ENCODE data around the gene POLDIP3.
"Not testable (repeated sequence)": the region's sequence is repeated elsewhere in the genome, so short reads cannot be mapped to it uniquely, and the experiment has no call there.

Gene POLDIP3

DNA sequence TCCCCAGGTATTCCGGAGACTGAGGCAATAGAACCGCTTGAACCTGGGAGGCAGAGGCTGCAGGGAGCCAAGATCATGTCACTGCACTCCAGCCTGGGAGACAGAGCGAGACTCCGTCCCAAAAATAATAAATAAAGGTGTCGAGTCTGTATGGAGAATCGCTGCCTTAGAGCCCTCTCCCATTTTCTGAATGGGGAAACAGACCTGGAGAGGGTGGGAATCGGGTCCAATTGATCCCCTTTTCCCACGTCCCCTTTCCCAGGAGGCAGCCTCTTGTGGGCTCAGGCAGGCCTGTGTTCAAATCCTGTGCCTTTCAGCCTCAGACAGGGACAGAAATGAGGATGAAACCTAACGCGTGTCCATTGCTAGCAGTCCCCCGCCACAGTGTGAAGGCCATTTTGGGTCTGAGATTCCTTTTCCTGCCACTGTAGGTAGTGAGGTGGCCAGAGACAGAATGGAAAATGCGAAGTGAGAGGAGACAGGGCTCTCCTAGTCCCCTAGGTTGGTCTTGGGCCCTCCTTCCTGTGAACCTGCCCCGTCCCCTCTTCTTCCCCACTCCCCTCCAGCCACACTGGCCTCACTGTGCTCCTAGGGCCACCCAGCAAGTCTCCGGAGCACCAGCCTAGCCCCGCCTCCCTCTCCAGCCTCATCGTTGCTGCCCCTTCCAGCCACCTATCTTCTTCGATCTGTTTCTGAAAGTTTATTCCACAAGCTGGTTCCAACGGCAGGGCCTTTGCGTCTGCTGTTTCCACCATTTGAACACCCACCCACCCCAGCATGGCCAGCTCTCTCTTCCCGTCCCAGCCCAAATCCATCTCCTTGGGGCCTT lies 2.7 kb upstream of the POLDIP3 start:
- Mint-ChIP-seq H3K27me3 (ENCODE audit: low read depth, poor library complexity) (peaks cover 7% of the 10 kb centered on the region), H3K27ac (peak overlapping the region; percentile 65), H3K9me3 (no peaks in the 10 kb centered on the region), H3K4me3 (peak overlapping the region; percentile 26), H3K4me1 (peaks cover 69% of the 10 kb centered on the region), H3K36me3 (ENCODE audit: low read depth) (peaks cover 15% of the 10 kb centered on the region)
- DNase-seq = no peak
- TF ChIP-seq CTCF (IDR thresholded peaks at IDR 0.05) = no peak

DNA sequence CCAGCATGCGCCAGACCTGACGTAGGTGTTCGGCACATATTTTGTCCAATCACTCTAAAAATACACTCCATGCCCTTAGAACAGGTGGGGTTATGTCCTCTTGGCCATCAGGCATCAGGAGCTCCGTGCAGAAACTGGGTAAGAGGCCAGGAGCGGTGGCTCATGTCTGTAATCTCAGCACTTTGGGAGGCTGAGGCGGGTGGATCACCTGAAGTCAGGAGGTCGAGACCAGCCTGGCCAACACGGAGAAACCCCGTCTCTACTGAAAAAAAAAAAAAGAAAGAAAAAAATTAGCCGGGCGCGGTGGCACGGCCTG lies 1.1 kb upstream of the POLDIP3 start:
- not testable (repeated sequence) for H3K9me3 Mint-ChIP-seq; DNase-seq; H3K27me3 Mint-ChIP-seq (ENCODE audit: low read depth, poor library complexity)
- Mint-ChIP-seq H3K4me3 (peak overlapping the region; percentile 95), H3K27ac (peak overlapping the region; percentile 100), H3K36me3 (ENCODE audit: low read depth) (peaks cover 24% of the 10 kb centered on the region), H3K4me1 (peaks cover 67% of the 10 kb centered on the region)

DNA sequence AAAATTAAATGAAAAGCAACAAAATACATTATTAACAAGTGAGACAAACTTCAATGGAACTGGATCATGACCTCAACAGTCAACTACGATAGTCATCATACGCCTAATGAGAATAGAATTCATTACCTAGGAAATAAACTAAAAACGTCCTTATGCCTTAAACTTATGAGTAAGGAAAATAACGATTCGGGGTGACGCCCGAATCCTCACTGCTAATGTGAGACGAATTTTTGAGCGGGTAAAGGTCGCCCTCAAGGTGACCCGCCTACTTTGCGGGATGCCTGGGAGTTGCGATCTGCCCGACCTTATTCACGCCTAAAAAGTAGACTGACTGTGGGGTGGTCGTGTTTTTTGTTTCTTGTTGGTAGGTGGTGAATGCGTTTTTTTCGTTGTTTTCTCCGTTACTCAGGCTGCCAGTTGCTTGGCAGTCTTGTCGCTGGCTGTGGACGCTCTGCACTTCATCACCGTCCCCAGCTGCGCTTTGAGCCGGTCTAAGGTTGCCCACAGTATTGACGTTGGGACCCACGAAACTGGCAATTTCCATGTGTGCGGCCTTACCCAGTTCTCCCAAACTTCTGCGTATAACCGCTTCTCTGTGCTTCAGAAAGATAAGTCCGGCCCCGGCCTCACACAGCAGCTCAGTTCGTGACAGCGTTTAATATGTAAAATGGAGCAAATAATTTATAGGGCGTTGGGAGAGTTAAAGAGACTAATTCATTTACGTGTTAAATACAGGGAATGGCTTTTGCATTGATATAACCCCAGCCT lies 593 bp upstream of the POLDIP3 start:
- Mint-ChIP-seq H3K36me3 (ENCODE audit: low read depth) (peaks cover 29% of the 10 kb centered on the region), H3K27me3 (ENCODE audit: low read depth, poor library complexity) (peaks cover 7% of the 10 kb centered on the region), H3K4me3 (peak overlapping the region; percentile 95), H3K4me1 (peaks cover 68% of the 10 kb centered on the region), H3K9me3 (peaks cover under 1% of the 10 kb centered on the region), H3K27ac (peak overlapping the region; percentile 100)
- DNase-seq = peak; percentile 78
- TF ChIP-seq CTCF (IDR thresholded peaks at IDR 0.05) = no peak

GRCh38 chr22:42613872-42614301 lies 796 bp downstream of the POLDIP3 start:
- peak overlapping the region; percentile 99 for H3K27ac Mint-ChIP-seq
- H3K4me3 Mint-ChIP-seq = peak overlapping the region; percentile 99
- peaks cover 7% of the 10 kb centered on the region for H3K27me3 Mint-ChIP-seq (ENCODE audit: low read depth, poor library complexity)
- DNase-seq = no peak
- no peak for TF ChIP-seq CTCF (IDR thresholded peaks at IDR 0.05)
- H3K36me3 Mint-ChIP-seq (ENCODE audit: low read depth) = peaks cover 42% of the 10 kb centered on the region
- H3K9me3 Mint-ChIP-seq = peaks cover 3% of the 10 kb centered on the region
- H3K4me1 Mint-ChIP-seq = peaks cover 71% of the 10 kb centered on the region

DNA sequence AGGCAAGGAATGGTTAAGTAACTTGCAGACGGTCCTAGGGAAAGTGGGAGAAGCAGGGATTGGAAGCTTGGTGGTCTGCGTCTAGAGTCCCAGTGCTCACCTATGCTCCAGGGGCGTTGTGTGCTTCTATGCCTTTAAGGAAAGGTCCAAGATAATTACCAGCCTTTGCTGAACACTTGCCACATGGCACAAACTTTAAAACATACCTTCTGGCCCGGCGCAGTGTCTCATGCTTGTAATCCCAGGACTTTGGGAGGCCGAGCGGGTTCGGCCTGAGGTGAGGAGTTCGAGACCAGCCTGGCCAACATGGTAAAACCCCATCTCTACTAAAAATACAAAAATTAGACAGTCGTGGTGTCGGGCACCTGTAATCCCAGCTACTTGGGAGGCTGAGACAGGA lies 2.3 kb downstream of the POLDIP3 start:
- Mint-ChIP-seq H3K4me1 (peaks cover 59% of the 10 kb centered on the region), H3K27me3 (ENCODE audit: low read depth, poor library complexity) (peaks cover 7% of the 10 kb centered on the region)

More for the DNA sequence above, 2.3 kb downstream of the POLDIP3 start:
- Mint-ChIP-seq H3K9me3 (peaks cover 15% of the 10 kb centered on the region), H3K36me3 (ENCODE audit: low read depth) (peaks cover 53% of the 10 kb centered on the region), H3K4me3 (peak overlapping the region; percentile 71), H3K27ac (peak overlapping the region; percentile 39)
- DNase-seq = no peak
- TF ChIP-seq CTCF (IDR thresholded peaks at IDR 0.05) = no peak

Measured in nephron progenitor cell (in vitro differentiated cells).